ENCODE data around the gene SEC63.

DNA sequence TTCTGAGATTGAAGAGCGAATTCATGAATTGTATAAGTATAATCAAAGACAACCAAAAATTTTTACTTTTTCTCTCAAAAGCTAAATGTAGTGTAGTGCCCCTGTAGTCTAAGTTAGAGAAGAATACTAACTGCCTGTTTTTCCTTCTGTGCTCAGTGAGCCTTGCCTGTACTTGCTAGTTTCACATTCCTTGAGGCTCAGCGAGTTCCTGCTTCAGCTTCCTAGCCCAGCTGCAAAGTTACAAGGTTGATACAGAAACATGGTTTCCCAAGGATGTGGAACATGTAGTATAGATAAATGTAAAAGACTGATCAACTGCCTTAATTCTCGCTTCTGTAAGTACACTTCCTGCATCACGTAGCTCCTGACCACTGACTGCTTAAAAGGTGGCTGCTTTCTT is 33.1 kb upstream of the SEC63 start:
- TF ChIP-seq, protein P1, sequence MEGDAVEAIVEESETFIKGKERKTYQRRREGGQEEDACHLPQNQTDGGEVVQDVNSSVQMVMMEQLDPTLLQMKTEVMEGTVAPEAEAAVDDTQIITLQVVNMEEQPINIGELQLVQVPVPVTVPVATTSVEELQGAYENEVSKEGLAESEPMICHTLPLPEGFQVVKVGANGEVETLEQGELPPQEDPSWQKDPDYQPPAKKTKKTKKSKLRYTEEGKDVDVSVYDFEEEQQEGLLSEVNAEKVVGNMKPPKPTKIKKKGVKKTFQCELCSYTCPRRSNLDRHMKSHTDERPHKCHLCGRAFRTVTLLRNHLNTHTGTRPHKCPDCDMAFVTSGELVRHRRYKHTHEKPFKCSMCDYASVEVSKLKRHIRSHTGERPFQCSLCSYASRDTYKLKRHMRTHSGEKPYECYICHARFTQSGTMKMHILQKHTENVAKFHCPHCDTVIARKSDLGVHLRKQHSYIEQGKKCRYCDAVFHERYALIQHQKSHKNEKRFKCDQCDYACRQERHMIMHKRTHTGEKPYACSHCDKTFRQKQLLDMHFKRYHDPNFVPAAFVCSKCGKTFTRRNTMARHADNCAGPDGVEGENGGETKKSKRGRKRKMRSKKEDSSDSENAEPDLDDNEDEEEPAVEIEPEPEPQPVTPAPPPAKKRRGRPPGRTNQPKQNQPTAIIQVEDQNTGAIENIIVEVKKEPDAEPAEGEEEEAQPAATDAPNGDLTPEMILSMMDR (conservative IDR thresholded peaks at IDR 0.05; ENCODE audit: low read length) = no peak
- no peak for TF ChIP-seq EZH2phosphoT487 (IDR thresholded peaks at IDR 0.05; ENCODE audit: borderline replicate concordance, low read depth, low read length)
